HG02798 (cell line): Measurements from ENCODE around the gene LRP8.
A peak's percentile ranks its signal among the peaks of the same experiment; 100 is the strongest.

Source experiments
- ATAC-seq: cut with Tn5 transposase; IDR thresholded peaks from one replicate; pipeline ENCODE4 v1.9.1; 2021; ENCODE audit warnings: mild to moderate bottlenecking; ENCODE audit not compliant: unreplicated experiment, poor library complexity

The LRP8 gene

GRCh38 chr1:53361541-53361961 is 33.7 kb upstream of the LRP8 start:
- ATAC-seq = no peak

- ATAC-seq = no peak
Measured at GRCh38 chr1:53359934-53360276, 32.0 kb upstream of the LRP8 start.

GRCh38 chr1:53359225-53359933 is 31.5 kb upstream of the LRP8 start:
- no peak for ATAC-seq

- no peak for ATAC-seq
Measured at GRCh38 chr1:53356637-53357036, 28.8 kb upstream of the LRP8 start.

- ATAC-seq = no peak
Measured at GRCh38 chr1:53354119-53354518, 26.2 kb upstream of the LRP8 start.

GRCh38 chr1:53352561-53352960 is 24.7 kb upstream of the LRP8 start:
- no peak for ATAC-seq

GRCh38 chr1:53350853-53351767 is 23.2 kb upstream of the LRP8 start:
- ATAC-seq = no peak

- ATAC-seq = no peak
Measured at GRCh38 chr1:53349968-53350852, 22.3 kb upstream of the LRP8 start.

- ATAC-seq = no peak
Measured at GRCh38 chr1:53349369-53349835, 21.5 kb upstream of the LRP8 start.

GRCh38 chr1:53348486-53349368 is 20.9 kb upstream of the LRP8 start:
- no peak for ATAC-seq

GRCh38 chr1:53346814-53347176 is 18.9 kb upstream of the LRP8 start:
- no peak for ATAC-seq

GRCh38 chr1:53345996-53346813 is 18.3 kb upstream of the LRP8 start:
- ATAC-seq = no peak

GRCh38 chr1:53344921-53345838 is 17.3 kb upstream of the LRP8 start:
- peak; percentile 70 for ATAC-seq

- no peak for ATAC-seq
Measured at GRCh38 chr1:53343831-53344668, 16.2 kb upstream of the LRP8 start.

- ATAC-seq = no peak
Measured at GRCh38 chr1:53342735-53343470, 15.0 kb upstream of the LRP8 start.

GRCh38 chr1:53341961-53342707 is 14.3 kb upstream of the LRP8 start:
- no peak for ATAC-seq
